H1 (cell line): ENCODE measurements around the gene HADH.

ENCODE experiments used
- BCL11A ChIP-seq, 2 experiments: IDR thresholded peaks; one replicate each; pipeline ENCODE4 v1.6.1; 2011; ENCODE audit warnings: low read depth in 2 of 2, low read length in 2 of 2, mild to moderate bottlenecking in 2 of 2
- EP300 ChIP-seq, 2 experiments: IDR thresholded peaks; 1 replicate in 1 of 2; 2 replicates in 1 of 2; pipeline ENCODE4 v1.6.1; 2011 to 2012; ENCODE audit warnings: low read depth in 2 of 2, low read length in 2 of 2, mild to moderate bottlenecking in 2 of 2, borderline replicate concordance in 1 of 2, inconsistent platforms in 1 of 2, moderate library complexity in 1 of 2
- EZH2 ChIP-seq: fragments of 200-600 bp; sonication (generic); IDR thresholded peaks from 2 replicates; pipeline ENCODE4 v1.7.1; 2012; ENCODE audit warnings: low read depth, mild to moderate bottlenecking, moderate library complexity, low read length, inconsistent platforms; ENCODE audit not compliant: severe bottlenecking
- NRF1 ChIP-seq: IDR thresholded peaks from 2 replicates; pipeline ENCODE4 v1.6.1; 2011; ENCODE audit warnings: mild to moderate bottlenecking, low read depth, low read length, improper control_type of control experiment
- POLR2AphosphoS5 ChIP-seq: IDR thresholded peaks from 2 replicates; pipeline ENCODE4 v1.6.1; 2011; ENCODE audit warnings: low read depth, low read length
- SIRT6 ChIP-seq: IDR thresholded peaks from one replicate; pipeline ENCODE4 v1.7.1; 2012; ENCODE audit warnings: low read length, inconsistent platforms
- SP1 ChIP-seq: IDR thresholded peaks from 2 replicates; pipeline ENCODE4 v1.6.1; 2011; ENCODE audit warnings: low read depth, low read length
- TCF12 ChIP-seq: IDR thresholded peaks from 2 replicates; pipeline ENCODE4 v1.6.1; 2011; ENCODE audit warnings: low read depth, mild to moderate bottlenecking, low read length
- YY1 ChIP-seq: IDR thresholded peaks from 2 replicates; pipeline ENCODE4 v1.6.1; 2011; ENCODE audit warnings: low read depth, mild to moderate bottlenecking, low read length
- TF ChIP-seq, protein P1 (sequence below), 3 experiments: IDR thresholded peaks; 1 replicate in 2 of 3; 2 replicates in 1 of 3; pipeline versions ENCODE4 v1.5.1 to v1.6.1; 2011; ENCODE audit warnings: low read length in 3 of 3, mild to moderate bottlenecking in 3 of 3, inconsistent platforms in 2 of 3, low read depth in 1 of 3, moderate library complexity in 1 of 3; ENCODE audit not compliant: insufficient read depth in 1 of 3; ENCODE audit errors: control extremely low read depth in 1 of 3

DNA sequence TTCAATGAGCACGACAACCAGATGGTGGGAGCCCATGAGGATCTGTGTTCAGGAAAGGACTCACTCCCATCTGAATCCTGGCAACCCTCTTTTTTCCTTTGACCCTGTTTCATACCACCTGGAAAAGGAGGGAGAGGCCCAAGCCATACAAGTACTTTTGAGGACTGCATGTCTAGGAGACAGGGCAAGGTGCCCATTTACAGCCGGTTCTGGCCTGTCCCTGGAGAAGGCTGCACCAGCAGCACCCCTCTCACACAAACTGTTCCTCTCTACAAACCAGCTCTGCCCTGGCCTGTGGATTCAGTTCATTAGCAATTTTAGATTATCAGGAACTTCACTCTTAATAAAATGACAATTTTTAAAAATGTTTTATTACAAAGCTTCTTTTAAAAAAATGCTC lies 57.5 kb downstream of the HADH start:
- TF ChIP-seq YY1, result no peak
- no peak for TF ChIP-seq BCL11A (IDR thresholded peaks at IDR 0.05; ENCODE audit: low read depth in 2 of 2, low read length in 2 of 2)
- TF ChIP-seq, protein P1, sequence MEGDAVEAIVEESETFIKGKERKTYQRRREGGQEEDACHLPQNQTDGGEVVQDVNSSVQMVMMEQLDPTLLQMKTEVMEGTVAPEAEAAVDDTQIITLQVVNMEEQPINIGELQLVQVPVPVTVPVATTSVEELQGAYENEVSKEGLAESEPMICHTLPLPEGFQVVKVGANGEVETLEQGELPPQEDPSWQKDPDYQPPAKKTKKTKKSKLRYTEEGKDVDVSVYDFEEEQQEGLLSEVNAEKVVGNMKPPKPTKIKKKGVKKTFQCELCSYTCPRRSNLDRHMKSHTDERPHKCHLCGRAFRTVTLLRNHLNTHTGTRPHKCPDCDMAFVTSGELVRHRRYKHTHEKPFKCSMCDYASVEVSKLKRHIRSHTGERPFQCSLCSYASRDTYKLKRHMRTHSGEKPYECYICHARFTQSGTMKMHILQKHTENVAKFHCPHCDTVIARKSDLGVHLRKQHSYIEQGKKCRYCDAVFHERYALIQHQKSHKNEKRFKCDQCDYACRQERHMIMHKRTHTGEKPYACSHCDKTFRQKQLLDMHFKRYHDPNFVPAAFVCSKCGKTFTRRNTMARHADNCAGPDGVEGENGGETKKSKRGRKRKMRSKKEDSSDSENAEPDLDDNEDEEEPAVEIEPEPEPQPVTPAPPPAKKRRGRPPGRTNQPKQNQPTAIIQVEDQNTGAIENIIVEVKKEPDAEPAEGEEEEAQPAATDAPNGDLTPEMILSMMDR (IDR thresholded peaks at IDR 0.05; ENCODE audit: control extremely low read depth in 1 of 3, insufficient read depth in 1 of 3, low read depth in 1 of 3, low read length in 3 of 3), result no peak
- TF ChIP-seq SIRT6, result no peak
- TF ChIP-seq NRF1, result no peak
- no peak for TF ChIP-seq TCF12
- TF ChIP-seq POLR2AphosphoS5, result no peak
- TF ChIP-seq SP1, result no peak
- TF ChIP-seq EP300 (IDR thresholded peaks at IDR 0.05; ENCODE audit: borderline replicate concordance in 1 of 2, low read depth in 2 of 2, low read length in 2 of 2), result no peak
- no peak for TF ChIP-seq EZH2
